ENCODE measurements around the gene DLL1.

DLL1 gene

GRCh38 chr6:170248111-170248805 is 42.6 kb downstream of the DLL1 start:
- no peak for TF ChIP-seq EZH2 (IDR thresholded peaks at IDR 0.05; ENCODE audit: borderline replicate concordance, low read length)
- TF ChIP-seq, protein P1, sequence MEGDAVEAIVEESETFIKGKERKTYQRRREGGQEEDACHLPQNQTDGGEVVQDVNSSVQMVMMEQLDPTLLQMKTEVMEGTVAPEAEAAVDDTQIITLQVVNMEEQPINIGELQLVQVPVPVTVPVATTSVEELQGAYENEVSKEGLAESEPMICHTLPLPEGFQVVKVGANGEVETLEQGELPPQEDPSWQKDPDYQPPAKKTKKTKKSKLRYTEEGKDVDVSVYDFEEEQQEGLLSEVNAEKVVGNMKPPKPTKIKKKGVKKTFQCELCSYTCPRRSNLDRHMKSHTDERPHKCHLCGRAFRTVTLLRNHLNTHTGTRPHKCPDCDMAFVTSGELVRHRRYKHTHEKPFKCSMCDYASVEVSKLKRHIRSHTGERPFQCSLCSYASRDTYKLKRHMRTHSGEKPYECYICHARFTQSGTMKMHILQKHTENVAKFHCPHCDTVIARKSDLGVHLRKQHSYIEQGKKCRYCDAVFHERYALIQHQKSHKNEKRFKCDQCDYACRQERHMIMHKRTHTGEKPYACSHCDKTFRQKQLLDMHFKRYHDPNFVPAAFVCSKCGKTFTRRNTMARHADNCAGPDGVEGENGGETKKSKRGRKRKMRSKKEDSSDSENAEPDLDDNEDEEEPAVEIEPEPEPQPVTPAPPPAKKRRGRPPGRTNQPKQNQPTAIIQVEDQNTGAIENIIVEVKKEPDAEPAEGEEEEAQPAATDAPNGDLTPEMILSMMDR (IDR thresholded peaks at IDR 0.05; ENCODE audit: low read length): no peak
- H3F3A ChIP-seq (ENCODE audit: insufficient read depth, low read length): no peaks in the 10 kb centered on the region
- H3K4me2 ChIP-seq (ENCODE audit: low read length): no peak overlapping the region
- H3K79me2 ChIP-seq (ENCODE audit: insufficient read depth, low read length): no peaks in the 10 kb centered on the region
- H2AFZ ChIP-seq (ENCODE audit: low read length): no peak overlapping the region
- H3K36me3 ChIP-seq (ENCODE audit: insufficient read depth, low read length): no peaks in the 10 kb centered on the region
- H3K9ac ChIP-seq (ENCODE audit: low read length): no peak overlapping the region
- no peaks in the 10 kb centered on the region for H3K9me3 ChIP-seq (ENCODE audit: low read length)
- H3K9me2 ChIP-seq (ENCODE audit: low read depth, low read length): no peaks in the 10 kb centered on the region
- H3K4me3 ChIP-seq (ENCODE audit: low read depth, low read length, poor library complexity, severe bottlenecking): no peak overlapping the region
- no peaks in the 10 kb centered on the region for H3K4me1 ChIP-seq (ENCODE audit: insufficient read depth, low read length, severe bottlenecking)
- no peaks in the 10 kb centered on the region for H3K27me3 ChIP-seq (ENCODE audit: insufficient read depth, low read length)
- no peaks in the 10 kb centered on the region for H4K20me1 ChIP-seq (ENCODE audit: insufficient read depth, low read length)
- H3K27ac ChIP-seq (ENCODE audit: low read depth, low read length, poor library complexity, severe bottlenecking): no peak overlapping the region

DNA sequence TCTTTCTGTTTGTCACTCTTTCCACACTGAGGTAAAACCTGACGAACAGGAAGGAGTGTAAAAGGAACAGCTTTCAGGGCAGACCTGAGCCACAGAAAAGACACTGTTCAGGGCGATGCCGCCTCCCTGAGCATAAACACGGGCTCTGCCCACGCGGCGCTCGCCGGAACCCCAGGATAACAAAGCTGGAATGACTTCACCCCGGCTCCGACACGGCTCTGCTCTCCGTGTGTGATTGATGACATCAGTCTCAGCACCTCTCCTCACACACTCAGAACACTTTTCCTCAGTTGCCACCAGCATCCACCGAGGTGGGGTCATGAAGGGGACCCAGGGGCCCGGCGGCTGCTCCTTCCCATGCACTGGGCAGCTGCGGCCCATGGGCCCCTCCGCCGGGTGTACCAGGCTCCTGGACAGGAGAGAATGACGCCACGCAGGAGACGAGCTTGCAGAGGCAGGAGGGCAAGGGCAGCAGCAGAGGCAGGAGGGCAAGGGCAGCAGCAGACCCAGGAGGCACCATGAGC is 43.6 kb downstream of the DLL1 start:
- TF ChIP-seq EZH2 (IDR thresholded peaks at IDR 0.05; ENCODE audit: borderline replicate concordance, low read length): no peak
- TF ChIP-seq, protein P1 (IDR thresholded peaks at IDR 0.05; ENCODE audit: low read length): no peak
- no peaks in the 10 kb centered on the region for H4K20me1 ChIP-seq (ENCODE audit: insufficient read depth, low read length)
- no peak overlapping the region for H3K9ac ChIP-seq (ENCODE audit: low read length)
- H3F3A ChIP-seq (ENCODE audit: insufficient read depth, low read length): no peaks in the 10 kb centered on the region
- no peak overlapping the region for H3K4me3 ChIP-seq (ENCODE audit: low read depth, low read length, poor library complexity, severe bottlenecking)
- no peaks in the 10 kb centered on the region for H3K36me3 ChIP-seq (ENCODE audit: insufficient read depth, low read length)
- H3K27ac ChIP-seq (ENCODE audit: low read depth, low read length, poor library complexity, severe bottlenecking): no peak overlapping the region
- H3K4me2 ChIP-seq (ENCODE audit: low read length): no peak overlapping the region
- H3K4me1 ChIP-seq (ENCODE audit: insufficient read depth, low read length, severe bottlenecking): no peaks in the 10 kb centered on the region
- no peaks in the 10 kb centered on the region for H3K9me3 ChIP-seq (ENCODE audit: low read length)
- H2AFZ ChIP-seq (ENCODE audit: low read length): no peak overlapping the region
- H3K79me2 ChIP-seq (ENCODE audit: insufficient read depth, low read length): no peaks in the 10 kb centered on the region
- no peaks in the 10 kb centered on the region for H3K27me3 ChIP-seq (ENCODE audit: insufficient read depth, low read length)
- H3K9me2 ChIP-seq (ENCODE audit: low read depth, low read length): no peaks in the 10 kb centered on the region

DNA sequence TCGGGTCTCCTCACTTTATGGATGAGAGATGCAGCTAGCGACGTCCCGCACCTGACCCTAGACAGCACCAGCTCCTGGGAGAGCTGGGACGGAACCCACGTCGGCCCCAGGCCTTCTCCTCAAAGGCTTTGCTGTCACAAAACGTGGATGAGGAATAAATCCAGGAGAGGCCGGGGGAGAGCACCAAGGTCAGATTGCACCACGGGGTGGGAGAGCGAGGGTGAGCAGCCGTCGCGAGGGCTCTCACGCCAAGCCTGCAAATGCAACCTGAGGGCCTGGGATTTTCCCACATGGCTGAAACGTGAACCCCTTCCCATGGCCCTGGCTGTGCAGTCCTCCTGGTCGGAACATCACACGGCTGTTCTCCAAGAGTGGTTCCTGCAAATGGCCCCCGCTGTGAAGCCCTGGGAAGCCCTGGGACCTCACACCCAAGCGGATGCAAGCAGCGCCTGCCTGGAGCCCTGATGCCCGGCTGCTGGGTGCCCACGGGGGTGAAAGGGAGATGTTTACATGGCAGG is 45.3 kb downstream of the DLL1 start:
- Histone ChIP-seq H3K4me1 (ENCODE audit: insufficient read depth, low read length, severe bottlenecking) (no peaks in the 10 kb centered on the region), H4K20me1 (ENCODE audit: insufficient read depth, low read length) (no peaks in the 10 kb centered on the region), H3K27ac (ENCODE audit: low read depth, low read length, poor library complexity, severe bottlenecking) (no peak overlapping the region), H3K9me2 (ENCODE audit: low read depth, low read length) (no peaks in the 10 kb centered on the region), H3K79me2 (ENCODE audit: insufficient read depth, low read length) (no peaks in the 10 kb centered on the region), H3K36me3 (ENCODE audit: insufficient read depth, low read length) (no peaks in the 10 kb centered on the region), H3K4me2 (ENCODE audit: low read length) (no peak overlapping the region), H3K4me3 (ENCODE audit: low read depth, low read length, poor library complexity, severe bottlenecking) (no peak overlapping the region), H2AFZ (ENCODE audit: low read length) (no peak overlapping the region), H3K27me3 (ENCODE audit: insufficient read depth, low read length) (no peaks in the 10 kb centered on the region), H3K9me3 (ENCODE audit: low read length) (no peaks in the 10 kb centered on the region), H3F3A (ENCODE audit: insufficient read depth, low read length) (no peaks in the 10 kb centered on the region), H3K9ac (ENCODE audit: low read length) (no peak overlapping the region)
- TF ChIP-seq EZH2 (IDR thresholded peaks at IDR 0.05; ENCODE audit: borderline replicate concordance, low read length): no peak
- TF ChIP-seq, protein P1 (IDR thresholded peaks at IDR 0.05; ENCODE audit: low read length): no peak
